HG02938 (cell line): Measurements from ENCODE around the gene STPG2.

Experiments used
- ATAC-seq: cut with Tn5 transposase; IDR thresholded peaks from one replicate; pipeline ENCODE4 v1.9.1; 2021; ENCODE audit warnings: mild to moderate bottlenecking, moderate library complexity; ENCODE audit not compliant: unreplicated experiment

STPG2 gene

GRCh38 chr4:98143001-98143899 lies at the start of gene STPG2:
TSS of gene STPG2 (minus strand) at chr4:98143476.
- peak; percentile 97 for ATAC-seq

- ATAC-seq, result no peak
Observed at GRCh38 chr4:98185279-98185678, 42.0 kb upstream of the STPG2 start.

- ATAC-seq, result peak; percentile 73
Observed at GRCh38 chr4:98181809-98182208, 38.5 kb upstream of the STPG2 start.

- ATAC-seq, result no peak
Observed at GRCh38 chr4:98179951-98180350, 36.7 kb upstream of the STPG2 start.

- ATAC-seq, result no peak
Observed at GRCh38 chr4:98176531-98176930, 33.3 kb upstream of the STPG2 start.

GRCh38 chr4:98170035-98170434 lies 26.8 kb upstream of the STPG2 start:
- no peak for ATAC-seq

- ATAC-seq, result no peak
Observed at GRCh38 chr4:98166731-98167041, 23.4 kb upstream of the STPG2 start.

- ATAC-seq, result no peak
Observed at GRCh38 chr4:98166025-98166730, 22.9 kb upstream of the STPG2 start.

- no peak for ATAC-seq
Observed at GRCh38 chr4:98162696-98163095, 19.4 kb upstream of the STPG2 start.

- no peak for ATAC-seq
Observed at GRCh38 chr4:98151145-98151924, 8.1 kb upstream of the STPG2 start.

GRCh38 chr4:98150092-98150761 lies 7.0 kb upstream of the STPG2 start:
- ATAC-seq, result no peak

GRCh38 chr4:98148856-98149255 lies 5.6 kb upstream of the STPG2 start:
- no peak for ATAC-seq

GRCh38 chr4:98126141-98126540 lies 17.1 kb downstream of the STPG2 start:
- ATAC-seq, result no peak

GRCh38 chr4:98125585-98125984 lies 17.7 kb downstream of the STPG2 start:
- no peak for ATAC-seq

- no peak for ATAC-seq
Observed at GRCh38 chr4:98117363-98117762, 25.9 kb downstream of the STPG2 start.

- no peak for ATAC-seq
Observed at GRCh38 chr4:98113012-98113411, 30.3 kb downstream of the STPG2 start.

GRCh38 chr4:98110929-98111328 lies 32.3 kb downstream of the STPG2 start:
- ATAC-seq, result no peak

GRCh38 chr4:98110214-98110613 lies 33.1 kb downstream of the STPG2 start:
- no peak for ATAC-seq

- ATAC-seq, result no peak
Observed at GRCh38 chr4:98102660-98103059, 40.6 kb downstream of the STPG2 start.

- ATAC-seq, result no peak
Observed at GRCh38 chr4:98101988-98102387, 41.3 kb downstream of the STPG2 start.

- ATAC-seq, result no peak
Observed at GRCh38 chr4:98098764-98099163, 44.5 kb downstream of the STPG2 start.
